PFSK-1 (cell line): ENCODE measurements around the gene MET.

ENCODE experiments used
- POLR2AphosphoS5 ChIP-seq: IDR thresholded peaks from 2 replicates; pipeline ENCODE4 v1.6.1; 2012; ENCODE audit warnings: low read depth, mild to moderate bottlenecking, control low read depth, low read length, moderate library complexity
- SIN3A ChIP-seq: IDR thresholded peaks from 2 replicates; pipeline ENCODE4 v1.6.1; 2012; ENCODE audit warnings: mild to moderate bottlenecking, low read length, moderate library complexity, borderline replicate concordance; ENCODE audit not compliant: insufficient read depth
- TAF1 ChIP-seq: IDR thresholded peaks from 2 replicates; pipeline ENCODE4 v1.6.1; 2012; ENCODE audit warnings: low read length, control low read depth, borderline replicate concordance; ENCODE audit not compliant: insufficient read depth

GRCh38 chr7:116836911-116837310, 164.9 kb downstream of the MET start:
- no peak for TF ChIP-seq POLR2AphosphoS5
- no peak for TF ChIP-seq TAF1
- no peak for TF ChIP-seq SIN3A
